ENCODE results near the gene PSMA7. TPM values are rescaled to one million over a fixed set of nuclear protein-coding genes. Genes with fewer than 3 reads are reported as not detected.

PSMA7 gene
- total and polyA plus RNA-seq, 2 of the 8 experiments (the other 6 are each of a cell fraction or from before 2014, with no cell fraction given) = 361 to 648 TPM

- H3K18ac ChIP-seq (ENCODE audit: extremely low read depth, low read length) = no peak overlapping the region
- peaks cover 6 to 34% of the 10 kb centered on the region in 2 experiments; a peak in 3 of 4 replicates for H3K79me2 ChIP-seq (ENCODE audit: control insufficient read depth in 1 of 2, insufficient read depth in 2 of 2, low read length in 2 of 2)
- H3K4ac ChIP-seq (replicated peaks; ENCODE audit: insufficient read length, low read depth, low read length) = no peak overlapping the region
- H3K4me3 ChIP-seq (ENCODE audit: extremely low read depth in 1 of 4, insufficient read depth in 2 of 4, low read depth in 3 of 4, low read length in 4 of 4) = no peak overlapping the region
- FAIRE-seq (no peak), DNase-seq (ENCODE audit: low read depth in 1 of 2, low spot score in 2 of 2) (no peak)
- H2AK5ac ChIP-seq (ENCODE audit: low read depth, low read length) = no peak overlapping the region
- no peak overlapping the region; a peak in 1 of 7 replicates for H3K9ac ChIP-seq (replicated peaks in 1 of 4; ENCODE audit: extremely low read depth in 1 of 4, low read depth in 3 of 4, low read length in 3 of 4)
- no peak overlapping the region for H3K14ac ChIP-seq (ENCODE audit: insufficient read length)
- H3K56ac ChIP-seq (replicated peaks; ENCODE audit: insufficient read length, low read depth, low read length) = no peak overlapping the region
- no peak overlapping the region for H2BK120ac ChIP-seq (replicated peaks; ENCODE audit: low read depth, low read length)
- H2BK5ac ChIP-seq (ENCODE audit: low read depth, low read length) = no peak overlapping the region
- H2AFZ ChIP-seq (ENCODE audit: low read length) = no peak overlapping the region
- peaks cover 4% of the 10 kb centered on the region in 2 experiments for H4K20me1 ChIP-seq (replicated peaks in 1 of 2; ENCODE audit: control insufficient read depth in 1 of 2, insufficient read depth in 2 of 2, low read length in 2 of 2)
- no peak overlapping the region for H2BK15ac ChIP-seq (ENCODE audit: low read length)
- H3K23me2 ChIP-seq (ENCODE audit: low read depth, low read length) = peaks cover 3% of the 10 kb centered on the region
- ChIA-PET CTCF (ENCODE audit: partially characterized antibody) (no interaction called here), POLR2A (ENCODE audit: partially characterized antibody) (no interaction called here)
- TF ChIP-seq RFX5 (IDR thresholded peaks at IDR 0.05; ENCODE audit: borderline replicate concordance, low read depth, low read length) (no peak), HDAC6 (IDR thresholded peaks at IDR 0.05; ENCODE audit: low read depth, low read length) (no peak), CREB1 (IDR thresholded peaks at IDR 0.05) (no peak), RBBP5 (IDR thresholded peaks at IDR 0.05; ENCODE audit: borderline replicate concordance, low read depth, low read length) (no peak), KDM1A (IDR thresholded peaks at IDR 0.05; ENCODE audit: borderline replicate concordance, low read length) (no peak), CBX5 (IDR thresholded peaks at IDR 0.05; ENCODE audit: low read depth, low read length) (no peak), JUND (IDR thresholded peaks at IDR 0.05; ENCODE audit: low read length) (no peak), TAF7 (optimal IDR thresholded peaks at IDR 0.05; ENCODE audit: borderline replicate concordance, low read depth, low read length) (no peak), POU5F1 (IDR thresholded peaks at IDR 0.05; ENCODE audit: low read depth, low read length) (no peak), CBX8 (IDR thresholded peaks at IDR 0.05; ENCODE audit: borderline replicate concordance, low read depth, low read length) (no peak), SAP30 (IDR thresholded peaks at IDR 0.05; ENCODE audit: insufficient read depth, insufficient replicate concordance, low read length) (no peak)
- no peaks in the 10 kb centered on the region for H3K9me3 ChIP-seq (ENCODE audit: insufficient read depth in 2 of 2, low read depth in 1 of 2, low read length in 1 of 2)
- H2BK12ac ChIP-seq (ENCODE audit: low read depth, low read length) = no peak overlapping the region
- H3K23ac ChIP-seq (ENCODE audit: insufficient read length) = no peak overlapping the region
- no peak overlapping the region for H3K4me2 ChIP-seq (ENCODE audit: insufficient read depth in 1 of 2, low read depth in 2 of 2, low read length in 2 of 2)
- H4K8ac ChIP-seq (ENCODE audit: extremely low read depth, insufficient read depth, low read length) = no peak overlapping the region
- peaks cover 0 to 5% (median 1%) of the 10 kb centered on the region in 4 experiments; a peak in 3 of 7 replicates for H3K4me1 ChIP-seq (replicated peaks in 1 of 4; ENCODE audit: control insufficient read depth in 3 of 4, insufficient read depth in 4 of 4, low read length in 3 of 4)
- peaks cover 13% of the 10 kb centered on the region; the same call in 1 of the 2 replicates for H3K79me1 ChIP-seq (ENCODE audit: low read depth, low read length)
- no peaks in the 10 kb centered on the region; a peak in 1 of 8 replicates for H3K36me3 ChIP-seq (ENCODE audit: control insufficient read depth in 2 of 4, insufficient read depth in 4 of 4, low read length in 3 of 4)
- no peak overlapping the region for H2BK20ac ChIP-seq (ENCODE audit: low read length)
- no peak overlapping the region for H4K5ac ChIP-seq (ENCODE audit: insufficient read length, low read depth, low read length)
- H4K91ac ChIP-seq (replicated peaks; ENCODE audit: insufficient read length, low read length) = no peak overlapping the region
- no peaks in the 10 kb centered on the region for H3K27me3 ChIP-seq (replicated peaks in 1 of 4; ENCODE audit: control insufficient read depth in 3 of 4, extremely low read depth in 1 of 4, insufficient read depth in 3 of 4, low read length in 3 of 4)
- WGBS, 2 experiments (ENCODE audit: extremely low coverage in 1 of 2, insufficient coverage in 1 of 2, insufficient read length in 1 of 2, insufficient replicate concordance in 2 of 2, low coverage in 1 of 2, low lambda C conversion rate in 2 of 2, missing lambda C conversion rate in 1 of 2) = 88% methylated on average over 3 of the region's 3 CpGs; no CpG with 5 or more reads in 1 of the 2 experiments
- H3K27ac ChIP-seq (ENCODE audit: low read depth, low read length) = no peak overlapping the region
These were observed 42.9 kb upstream of the PSMA7 start for GRCh38 chr20:62186096-62186426.
